ENCODE results near the gene KRTAP17-1.
"Not testable (repeated sequence)": the region's sequence is repeated elsewhere in the genome, so short reads cannot be mapped to it uniquely, and the experiment has no call there.

KRTAP17-1 gene

DNA sequence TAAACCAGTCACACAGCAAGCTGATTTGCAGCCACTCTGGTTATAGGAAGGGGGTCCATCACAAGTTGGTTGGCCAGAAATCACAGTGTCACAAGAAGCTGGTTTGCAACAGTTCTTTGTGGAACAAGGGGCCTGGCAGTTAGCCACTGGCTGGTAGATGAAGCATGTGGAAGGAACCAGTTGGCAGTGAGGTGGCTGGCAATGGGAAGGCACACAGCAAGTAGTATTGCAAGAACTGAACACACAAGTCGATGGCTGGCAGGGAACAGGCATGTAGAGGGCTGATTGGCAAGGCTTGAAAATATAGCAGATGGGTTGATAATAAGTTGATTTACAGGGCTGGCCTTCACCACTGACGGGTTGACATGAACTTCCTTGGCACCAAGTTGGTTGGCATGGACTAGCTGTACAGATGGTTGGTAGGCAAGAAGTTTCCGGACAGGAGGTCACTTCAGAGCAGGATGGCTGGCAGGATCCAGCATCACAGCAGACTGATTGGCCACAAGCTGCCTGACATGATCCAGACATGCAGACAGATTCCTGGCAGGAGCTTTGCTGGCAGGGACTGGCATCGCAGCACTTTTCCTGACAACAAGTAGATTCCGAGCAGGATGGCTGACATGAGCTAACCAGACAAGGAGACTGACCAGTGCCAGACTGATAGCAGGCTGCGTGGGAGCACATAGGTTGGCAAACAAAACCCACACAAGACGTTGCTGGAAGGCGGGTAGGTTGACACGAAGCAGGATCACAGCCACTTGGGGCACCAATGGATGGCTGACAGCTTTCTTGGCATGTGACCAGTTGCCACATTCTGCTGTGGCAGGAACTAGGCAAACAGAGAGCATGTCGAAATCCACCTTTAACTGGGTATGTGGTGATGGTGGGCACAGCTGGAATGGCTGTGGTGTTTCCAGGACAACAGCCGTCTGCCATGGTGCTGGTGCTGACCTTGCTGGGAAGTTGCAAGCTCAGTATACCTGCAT is 13.3 kb downstream of the KRTAP17-1 start, which contains the start of gene KRTAP29-1:
Gene KRTAP29-1, minus strand, starts transcription at position 936 of the 986 bp plus-strand sequence. Its CDS starts 0 bp downstream, at position 936.
- no peak for DNase-seq

DNA sequence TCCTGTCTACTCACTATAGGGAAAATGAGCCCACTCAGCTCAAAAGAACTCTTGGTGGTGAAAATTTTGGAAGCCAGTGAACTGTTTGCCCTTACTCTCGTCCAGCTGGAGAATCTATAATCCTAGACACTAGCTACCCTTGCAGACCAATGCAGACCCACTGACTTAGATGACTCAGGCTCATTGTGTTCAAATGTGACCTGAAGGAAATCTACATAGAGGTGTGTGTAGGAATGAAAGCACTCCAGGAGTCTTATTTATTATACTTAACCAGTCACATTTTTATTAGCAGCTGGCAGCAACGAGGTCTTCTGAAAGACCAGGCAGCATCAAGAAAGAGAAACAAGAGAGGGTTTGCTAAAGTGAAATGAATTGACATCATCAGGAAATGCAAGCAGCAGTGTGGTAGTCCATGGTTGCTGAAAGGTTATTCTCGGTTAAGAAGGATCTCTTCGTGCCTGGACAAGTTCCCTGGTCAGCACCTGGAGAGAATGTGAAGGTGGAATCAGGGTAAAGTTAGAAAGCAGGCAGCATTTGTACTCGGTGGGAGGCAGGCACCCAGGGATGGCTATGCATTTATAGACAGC is 14.2 kb downstream of the KRTAP17-1 start:
- no peak for DNase-seq

DNA sequence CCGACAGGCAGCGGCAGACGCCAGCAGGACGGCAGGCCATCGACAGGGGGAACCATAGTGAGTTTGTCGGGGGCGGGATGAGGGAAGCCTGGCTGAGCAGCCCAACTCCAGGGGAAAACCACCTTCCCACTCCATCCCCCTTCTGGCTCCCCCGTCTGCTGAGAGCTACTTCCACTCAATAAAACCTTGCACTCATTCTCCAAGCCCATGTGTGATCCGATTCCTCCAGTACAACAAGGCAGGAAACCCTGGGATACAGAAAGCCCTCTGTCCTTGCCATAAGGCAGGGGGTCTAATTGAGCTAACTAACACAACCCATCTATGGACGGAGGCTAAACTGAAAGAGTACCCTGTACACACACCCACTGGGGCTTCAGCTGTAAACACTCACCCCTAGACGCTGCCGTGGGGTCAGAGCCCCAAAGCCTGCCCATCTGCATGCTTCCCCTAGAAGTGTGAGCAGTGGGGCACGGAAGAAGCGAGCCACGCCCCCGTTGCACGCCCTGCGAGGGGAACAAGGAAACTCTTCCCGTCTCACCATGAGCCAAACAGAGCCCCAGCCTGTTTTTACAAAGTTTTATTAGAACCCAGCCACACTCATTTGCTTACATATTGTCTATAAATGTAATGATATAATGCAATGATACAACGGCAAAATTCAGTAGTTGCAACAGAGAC is 16.9 kb downstream of the KRTAP17-1 start:
- DNase-seq = no peak

DNA sequence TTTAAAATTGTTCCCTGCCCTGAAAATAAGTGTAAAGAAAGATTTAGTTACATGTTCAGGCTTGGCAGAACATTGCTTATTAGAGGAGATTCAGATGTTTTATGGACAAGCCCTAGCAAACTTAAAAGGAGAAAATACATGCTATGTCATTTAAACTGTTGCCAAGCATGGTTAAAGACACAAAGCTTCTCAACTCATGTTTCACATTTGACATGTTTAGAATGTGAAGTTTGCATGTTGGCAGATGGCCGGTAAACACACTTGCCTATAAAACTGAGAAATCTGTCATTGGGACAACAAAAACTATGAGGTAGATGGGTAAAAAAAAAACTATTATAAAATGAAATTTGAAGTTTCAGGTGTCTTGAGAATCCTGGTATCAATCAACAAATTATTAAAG is 18.7 kb downstream of the KRTAP17-1 start:
- no peak for DNase-seq

DNA sequence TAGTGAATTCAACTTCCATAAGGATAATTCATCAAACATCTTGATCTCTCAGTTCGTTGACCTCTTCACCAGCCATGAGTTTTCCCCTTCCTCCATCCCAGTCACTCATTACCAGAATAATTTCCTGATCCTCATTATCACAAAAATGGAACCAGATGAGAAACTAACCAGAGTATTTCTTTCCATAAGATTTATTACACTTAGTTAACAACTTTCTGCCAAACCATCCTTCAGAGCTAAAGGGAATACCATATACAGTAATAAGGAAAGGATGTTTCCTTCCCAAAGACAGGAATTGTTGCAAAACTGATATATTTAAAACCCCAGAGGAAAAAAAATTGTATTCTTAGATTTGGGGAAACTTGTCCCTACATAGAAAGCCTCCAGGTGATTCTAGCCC is 21.5 kb downstream of the KRTAP17-1 start:
- DNase-seq = no peak

DNA sequence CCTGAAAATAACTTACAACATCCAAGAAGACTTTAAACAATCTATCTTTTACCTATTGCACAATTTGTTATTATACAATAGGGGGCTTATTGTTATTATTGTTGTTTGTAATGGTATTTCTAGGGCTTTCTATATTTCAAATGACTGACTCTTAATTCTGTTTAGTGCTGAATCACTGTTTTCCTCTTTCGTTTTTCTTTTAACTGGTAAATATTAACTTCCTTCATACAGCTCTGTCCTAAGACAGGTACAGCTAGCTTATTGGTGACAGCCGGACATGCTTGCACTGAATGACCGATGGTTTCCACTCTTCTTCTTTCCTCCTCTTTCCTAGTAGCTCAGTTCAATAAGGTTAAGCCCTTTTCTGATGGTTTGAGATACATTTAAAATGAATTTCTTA is 28.5 kb downstream of the KRTAP17-1 start:
- DNase-seq = no peak

DNA sequence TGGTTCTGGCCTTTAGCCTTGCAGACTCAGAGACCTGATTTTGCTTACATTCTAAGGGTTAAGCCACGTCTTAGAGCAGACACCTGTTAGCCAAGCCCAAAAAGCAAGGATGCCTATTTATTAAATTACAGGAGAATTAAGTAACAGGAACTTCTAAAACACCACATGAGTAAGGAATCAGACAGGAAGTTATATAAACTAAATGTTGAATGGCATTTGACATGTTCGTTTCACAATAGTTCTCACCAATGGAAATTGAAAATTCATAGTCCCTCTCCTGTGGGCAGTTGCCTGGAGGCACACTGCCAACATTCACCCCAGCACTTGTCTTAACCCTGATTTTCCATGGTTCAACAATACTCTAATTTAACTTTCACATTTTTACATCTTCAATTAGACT is 31.0 kb downstream of the KRTAP17-1 start:
- DNase-seq = no peak

DNA sequence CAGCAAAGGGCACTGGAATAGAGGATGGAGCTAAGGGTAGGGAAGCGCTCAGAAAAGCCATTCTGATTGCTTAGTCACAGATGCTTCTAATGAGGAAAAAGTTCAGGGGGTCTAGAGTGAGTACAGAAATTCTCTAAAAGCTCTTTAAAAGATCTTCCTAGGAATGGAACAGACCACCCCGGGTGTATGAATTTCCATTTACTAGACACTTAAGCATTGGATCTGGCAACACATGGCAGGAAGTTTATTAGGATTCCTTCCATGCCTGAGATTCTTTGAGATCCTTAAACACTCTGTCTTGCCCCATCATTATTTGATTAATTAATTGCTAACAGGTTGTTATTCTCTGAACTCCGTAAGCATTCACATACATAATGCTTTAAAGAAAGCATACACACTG is 31.5 kb downstream of the KRTAP17-1 start:
- DNase-seq = no peak

DNA sequence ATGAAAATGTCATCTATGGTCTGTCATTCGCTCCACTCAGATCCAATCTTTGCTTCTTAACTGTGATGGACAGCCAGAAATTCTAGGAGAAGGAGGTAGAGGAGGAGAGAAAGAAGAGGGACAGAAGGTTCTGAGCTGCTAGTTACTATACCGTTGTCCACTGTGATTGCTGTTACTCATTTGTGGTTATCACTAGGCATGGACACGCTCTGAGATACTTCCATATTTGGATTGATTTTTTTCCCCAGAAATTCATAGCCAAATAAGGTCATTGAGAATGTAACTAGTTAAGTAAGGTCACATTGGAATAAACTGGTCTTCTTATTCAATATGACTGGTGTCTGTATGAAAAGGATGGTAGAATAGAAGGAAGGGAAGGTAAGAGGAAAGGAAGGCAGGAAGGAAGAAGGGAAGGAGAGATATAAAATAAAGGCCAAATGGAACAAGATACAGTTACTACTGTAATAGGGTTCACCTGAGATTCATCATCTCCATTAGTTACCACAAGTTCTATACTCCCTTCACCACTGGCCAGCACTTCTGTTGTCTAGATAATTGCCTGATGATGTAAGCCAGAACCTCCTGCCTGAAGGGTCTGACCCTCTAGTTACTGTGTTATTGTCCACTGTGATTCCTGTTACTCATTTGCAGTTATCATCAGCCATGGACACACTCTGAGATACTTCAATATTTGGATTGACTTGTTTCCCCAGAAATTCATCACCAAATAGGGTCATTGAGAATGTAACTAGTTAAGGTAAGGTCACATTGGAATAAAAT is 37.1 kb downstream of the KRTAP17-1 start:
- DNase-seq = no peak

DNA sequence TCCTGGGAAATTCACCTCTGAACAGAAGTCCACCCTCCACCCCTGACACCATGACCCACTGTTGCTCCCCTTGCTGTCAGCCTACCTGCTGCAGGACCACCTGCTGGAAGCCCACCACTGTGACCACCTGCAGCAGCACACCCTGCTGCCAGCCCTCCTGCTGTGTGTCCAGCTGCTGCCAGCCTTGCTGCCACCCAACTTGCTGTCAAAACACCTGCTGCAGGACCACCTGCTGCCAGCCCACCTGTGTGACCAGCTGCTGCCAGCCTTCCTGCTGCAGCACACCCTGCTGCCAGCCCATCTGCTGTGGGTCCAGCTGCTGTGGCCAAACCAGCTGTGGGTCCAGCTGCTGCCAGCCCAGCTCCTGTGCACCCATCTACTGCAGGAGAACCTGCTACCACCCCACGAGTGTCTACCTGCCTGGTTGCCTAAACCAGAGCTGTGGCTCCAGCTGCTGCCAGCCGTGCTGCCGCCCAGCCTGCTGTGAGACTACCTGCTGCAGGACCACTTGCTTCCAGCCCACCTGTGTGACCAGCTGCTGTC is 39.8 kb downstream of the KRTAP17-1 start, which contains the start of gene KRTAP9-7:
Gene KRTAP9-7, plus strand, starts transcription at position 51 of the 543 bp plus-strand sequence. Its CDS starts 0 bp downstream, at position 51.
- DNase-seq = not testable (repeated sequence)

DNA sequence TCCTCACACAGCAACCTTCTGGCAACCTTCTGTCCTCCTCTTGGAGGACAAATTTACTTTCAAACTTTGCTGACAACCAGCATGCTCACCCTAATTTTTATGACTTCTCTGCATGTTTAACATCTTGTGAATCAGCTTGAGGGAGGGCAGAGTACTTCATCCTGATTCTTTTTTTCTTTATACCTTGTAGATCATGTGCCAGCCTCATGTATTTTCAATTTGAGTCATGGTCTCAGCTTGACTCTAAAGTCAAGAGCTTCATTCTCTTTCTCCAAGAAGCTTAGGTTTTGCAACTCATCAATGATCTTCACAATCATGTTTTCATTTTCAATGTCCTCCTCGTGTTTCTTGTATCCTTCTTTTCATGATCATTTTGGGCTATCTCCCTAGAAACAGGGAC is 43.7 kb downstream of the KRTAP17-1 start:
- DNase-seq = no peak

DNA sequence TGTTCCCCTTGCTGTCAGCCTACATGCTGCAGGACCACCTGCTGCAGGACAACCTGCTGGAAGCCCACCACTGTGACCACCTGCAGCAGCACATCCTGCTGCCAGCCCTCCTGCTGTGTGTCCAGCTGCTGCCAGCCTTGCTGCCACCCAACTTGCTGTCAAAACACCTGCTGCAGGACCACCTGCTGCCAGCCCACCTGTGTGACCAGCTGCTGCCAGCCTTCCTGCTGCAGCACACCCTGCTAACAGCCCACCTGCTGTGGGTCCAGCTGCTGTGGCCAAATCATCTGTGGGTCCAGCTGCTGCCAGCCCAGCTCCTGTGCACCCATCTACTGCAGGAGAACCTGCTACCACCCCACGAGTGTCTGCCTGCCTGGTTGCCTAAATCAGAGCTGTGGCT is 44.2 kb downstream of the KRTAP17-1 start:
- DNase-seq = not testable (repeated sequence)

DNA sequence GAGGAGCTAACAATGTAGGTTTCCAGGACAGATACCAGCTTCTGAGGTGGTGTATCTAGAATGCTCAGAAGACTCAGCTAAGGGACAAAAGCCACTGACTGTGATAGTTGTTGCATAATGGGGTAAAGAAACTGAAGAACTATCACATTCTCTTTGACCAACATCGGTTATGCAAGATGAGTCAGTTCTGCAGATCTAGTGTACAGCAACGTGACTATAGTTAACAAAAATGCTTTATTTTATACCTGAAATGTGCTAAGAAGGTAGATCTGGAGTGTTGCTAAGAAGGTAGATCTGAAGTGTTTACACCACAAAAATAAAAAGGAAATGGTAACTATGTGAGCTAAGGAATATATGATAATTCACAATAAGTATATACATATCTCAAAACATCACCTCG is 47.8 kb downstream of the KRTAP17-1 start:
- no peak for DNase-seq

DNA sequence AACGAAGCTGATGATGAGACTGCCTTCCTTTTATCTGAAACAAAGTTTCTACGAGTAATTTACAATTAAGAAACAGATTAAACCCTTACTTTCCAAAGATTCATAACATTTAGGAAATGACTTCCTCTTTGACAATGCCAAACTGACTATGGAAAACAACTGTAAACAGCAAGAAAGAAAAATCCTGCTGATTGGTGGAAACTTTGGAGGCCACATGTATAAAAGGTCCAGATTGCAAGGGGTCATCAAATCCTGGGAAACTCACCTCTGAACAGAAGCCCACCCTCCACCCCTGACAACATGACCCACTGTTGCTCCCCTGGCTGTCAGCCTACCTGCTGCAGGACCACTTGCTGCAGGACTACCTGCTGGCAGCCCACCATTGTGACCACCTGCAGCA is 50.4 kb downstream of the KRTAP17-1 start, which contains the start of gene KRTAP9-6:
Gene KRTAP9-6, plus strand, starts transcription at position 301 of the 400 bp plus-strand sequence. Its CDS starts 0 bp downstream, at position 301.
- DNase-seq = no peak
